Panc1 (cell line): ENCODE measurements around the gene KRTAP4-16. TPM values are rescaled to one million over a fixed set of nuclear protein-coding genes. Genes with fewer than 3 reads are reported as not detected.
"Not testable (repeated sequence)": the region's sequence is repeated elsewhere in the genome, so short reads cannot be mapped to it uniquely, and the experiment has no call there.

Experiments
- ATAC-seq: fragments of 200-7000 bp; cut with Tn5 transposase; 2 replicates; pipeline ENCODE4 v1.9.1; 2020; ENCODE audit warnings: mild to moderate bottlenecking, moderate library complexity
- BruUV-seq: library from RNA; stranded (reverse); fragments of 400-500 nt; replicated peaks from 2 replicates; lab custom pipeline; 2021; lab: Mats Ljungman, UMichigan
- CTCF ChIA-PET: fragments of 300-600 bp; sonication (Branson Sonifier 250); formaldehyde crosslinking; loops from one replicate; lab custom pipeline; 2022; ENCODE audit warnings: antibody characterized with exemption; lab: Charles Lee
- POLR2A ChIA-PET: fragments of 300-600 bp; sonication (Branson Sonifier 250); formaldehyde crosslinking; loops from one replicate; lab custom pipeline; 2022; ENCODE audit warnings: antibody characterized with exemption; lab: Charles Lee
- DNase-seq: peaks from one replicate; pipeline ENCODE4 v3.0.0-alpha.2; 2010; ENCODE audit warnings: low read depth, low spot score
- H3K27ac ChIP-seq: 2 replicates; pipeline ENCODE4 v1.5.1; 2011; ENCODE audit warnings: mild to moderate bottlenecking, low read length, inconsistent platforms
- H3K27me3 ChIP-seq: fragments of 200-500 bp; sonication (Bioruptor generic); 2 replicates; pipeline ENCODE4 v1.6.0; 2014; ENCODE audit warnings: low read length, inconsistent platforms; ENCODE audit not compliant: control insufficient read depth, insufficient read depth
- H3K36me3 ChIP-seq: fragments of 200-500 bp; sonication (Bioruptor generic); 2 replicates; pipeline ENCODE4 v1.5.1; 2014; ENCODE audit warnings: inconsistent platforms, mild to moderate bottlenecking, low read length, moderate library complexity; ENCODE audit not compliant: control insufficient read depth, insufficient read depth
- H3K4me1 ChIP-seq: 2 replicates; pipeline ENCODE4 v1.5.1; 2011; ENCODE audit warnings: inconsistent platforms, mild to moderate bottlenecking, low read length, moderate library complexity; ENCODE audit not compliant: control insufficient read depth, insufficient read depth
- H3K4me3 ChIP-seq, 2 experiments: 2 replicates each; pipeline ENCODE4 v1.5.1; 2011 to 2012; ENCODE audit warnings: low read depth in 2 of 2, low read length in 2 of 2, mild to moderate bottlenecking in 2 of 2, inconsistent platforms in 1 of 2, moderate library complexity in 1 of 2
- H3K9me3 ChIP-seq: fragments of 200-500 bp; sonication (Bioruptor generic); 2 replicates; pipeline ENCODE4 v1.5.1; 2014; ENCODE audit warnings: low read depth, mild to moderate bottlenecking, inconsistent platforms, low read length, moderate library complexity; ENCODE audit not compliant: control insufficient read depth, insufficient read depth
- POLR2AphosphoS5 ChIP-seq: IDR thresholded peaks from 2 replicates; pipeline ENCODE4 v1.6.1; 2012; ENCODE audit warnings: mild to moderate bottlenecking, low read depth, low read length, moderate library complexity
- SIN3A ChIP-seq: IDR thresholded peaks from 2 replicates; pipeline ENCODE4 v1.6.1; 2012; ENCODE audit warnings: low read depth, mild to moderate bottlenecking, low read length, moderate library complexity, borderline replicate concordance; ENCODE audit not compliant: insufficient read depth
- TCF7L2 ChIP-seq: IDR thresholded peaks from 2 replicates; pipeline ENCODE4 v1.6.1; 2011; ENCODE audit warnings: mild to moderate bottlenecking, low read depth, low read length, inconsistent platforms
- in situ Hi-C: cut with HindIII; loops from 2 replicates; pipeline ENCODE4 v1.10.0; 2016; ENCODE audit warnings: low sequenced_read_pairs, low pct_unique_long_range_greater_than_20kb
- intact Hi-C: fragments of 100-400 bp; cut with micrococcal nuclease; formaldehyde crosslinking; loops from one replicate; pipeline ENCODE4 v1.10.0; 2022; ENCODE audit not compliant: unreplicated experiment
- total RNA-seq: library from RNA; stranded (reverse); gene quantifications from one replicate; pipeline ENCODE4 v1.2.1, GENCODE V29; 2021; ENCODE audit not compliant: unreplicated experiment
- TF ChIP-seq, protein P1 (sequence below): fragments of 450-650 bp; IDR thresholded peaks from 2 replicates; pipeline ENCODE4 v1.5.1; 2017; ENCODE audit warnings: mild to moderate bottlenecking
- TF ChIP-seq, protein P2 (sequence below), 2 experiments: IDR thresholded peaks; 2 replicates each; pipeline ENCODE4 v1.6.1; 2011 to 2012; ENCODE audit warnings: low read depth in 2 of 2, control low read depth in 1 of 2, low read length in 1 of 2, mild to moderate bottlenecking in 1 of 2, moderate library complexity in 1 of 2; ENCODE audit not compliant: insufficient read depth in 1 of 2

The KRTAP4-16 gene
- total RNA-seq, 1 experiment from 2014 or later = not detected

- no TSS peak for BruUV-seq
- Histone ChIP-seq H3K9me3 (no peaks in the 10 kb centered on the region), H3K4me1 (no peaks in the 10 kb centered on the region), H3K36me3 (no peaks in the 10 kb centered on the region), H3K27ac (no peak overlapping the region), H3K4me3 (no peak overlapping the region), H3K27me3 (no peaks in the 10 kb centered on the region)
- CTCF ChIA-PET = interaction anchor here (0.6 kb wide), 1 partner anchor 97 kb away, joined by 4 read pairs; no protein-coding TSS in a partner anchor
- in situ Hi-C loops = no loop called here
- DNase-seq (no peak), ATAC-seq (no peak)
- TF ChIP-seq TCF7L2 (no peak), SIN3A (no peak), POLR2AphosphoS5 (no peak)
- TF ChIP-seq, protein P1, sequence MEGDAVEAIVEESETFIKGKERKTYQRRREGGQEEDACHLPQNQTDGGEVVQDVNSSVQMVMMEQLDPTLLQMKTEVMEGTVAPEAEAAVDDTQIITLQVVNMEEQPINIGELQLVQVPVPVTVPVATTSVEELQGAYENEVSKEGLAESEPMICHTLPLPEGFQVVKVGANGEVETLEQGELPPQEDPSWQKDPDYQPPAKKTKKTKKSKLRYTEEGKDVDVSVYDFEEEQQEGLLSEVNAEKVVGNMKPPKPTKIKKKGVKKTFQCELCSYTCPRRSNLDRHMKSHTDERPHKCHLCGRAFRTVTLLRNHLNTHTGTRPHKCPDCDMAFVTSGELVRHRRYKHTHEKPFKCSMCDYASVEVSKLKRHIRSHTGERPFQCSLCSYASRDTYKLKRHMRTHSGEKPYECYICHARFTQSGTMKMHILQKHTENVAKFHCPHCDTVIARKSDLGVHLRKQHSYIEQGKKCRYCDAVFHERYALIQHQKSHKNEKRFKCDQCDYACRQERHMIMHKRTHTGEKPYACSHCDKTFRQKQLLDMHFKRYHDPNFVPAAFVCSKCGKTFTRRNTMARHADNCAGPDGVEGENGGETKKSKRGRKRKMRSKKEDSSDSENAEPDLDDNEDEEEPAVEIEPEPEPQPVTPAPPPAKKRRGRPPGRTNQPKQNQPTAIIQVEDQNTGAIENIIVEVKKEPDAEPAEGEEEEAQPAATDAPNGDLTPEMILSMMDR = no peak
- TF ChIP-seq, protein P2, sequence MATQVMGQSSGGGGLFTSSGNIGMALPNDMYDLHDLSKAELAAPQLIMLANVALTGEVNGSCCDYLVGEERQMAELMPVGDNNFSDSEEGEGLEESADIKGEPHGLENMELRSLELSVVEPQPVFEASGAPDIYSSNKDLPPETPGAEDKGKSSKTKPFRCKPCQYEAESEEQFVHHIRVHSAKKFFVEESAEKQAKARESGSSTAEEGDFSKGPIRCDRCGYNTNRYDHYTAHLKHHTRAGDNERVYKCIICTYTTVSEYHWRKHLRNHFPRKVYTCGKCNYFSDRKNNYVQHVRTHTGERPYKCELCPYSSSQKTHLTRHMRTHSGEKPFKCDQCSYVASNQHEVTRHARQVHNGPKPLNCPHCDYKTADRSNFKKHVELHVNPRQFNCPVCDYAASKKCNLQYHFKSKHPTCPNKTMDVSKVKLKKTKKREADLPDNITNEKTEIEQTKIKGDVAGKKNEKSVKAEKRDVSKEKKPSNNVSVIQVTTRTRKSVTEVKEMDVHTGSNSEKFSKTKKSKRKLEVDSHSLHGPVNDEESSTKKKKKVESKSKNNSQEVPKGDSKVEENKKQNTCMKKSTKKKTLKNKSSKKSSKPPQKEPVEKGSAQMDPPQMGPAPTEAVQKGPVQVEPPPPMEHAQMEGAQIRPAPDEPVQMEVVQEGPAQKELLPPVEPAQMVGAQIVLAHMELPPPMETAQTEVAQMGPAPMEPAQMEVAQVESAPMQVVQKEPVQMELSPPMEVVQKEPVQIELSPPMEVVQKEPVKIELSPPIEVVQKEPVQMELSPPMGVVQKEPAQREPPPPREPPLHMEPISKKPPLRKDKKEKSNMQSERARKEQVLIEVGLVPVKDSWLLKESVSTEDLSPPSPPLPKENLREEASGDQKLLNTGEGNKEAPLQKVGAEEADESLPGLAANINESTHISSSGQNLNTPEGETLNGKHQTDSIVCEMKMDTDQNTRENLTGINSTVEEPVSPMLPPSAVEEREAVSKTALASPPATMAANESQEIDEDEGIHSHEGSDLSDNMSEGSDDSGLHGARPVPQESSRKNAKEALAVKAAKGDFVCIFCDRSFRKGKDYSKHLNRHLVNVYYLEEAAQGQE (IDR thresholded peaks at IDR 0.05; ENCODE audit: insufficient read depth in 1 of 2, low read depth in 2 of 2, low read length in 1 of 2) = no peak
- intact Hi-C loops = no loop called here
- POLR2A ChIA-PET = no interaction called here
Observed at GRCh38 chr17:41058741-41059140, 43.3 kb downstream of the KRTAP4-16 start.

GRCh38 chr17:41057547-41057946 lies 44.5 kb downstream of the KRTAP4-16 start:
- Histone ChIP-seq H3K4me1 (no peaks in the 10 kb centered on the region), H3K36me3 (no peaks in the 10 kb centered on the region), H3K9me3 (no peaks in the 10 kb centered on the region), H3K27me3 (no peaks in the 10 kb centered on the region), H3K4me3 (no peak overlapping the region), H3K27ac (no peak overlapping the region)
- ChIA-PET CTCF (no interaction called here), POLR2A (no interaction called here)
- in situ Hi-C loops (no loop called here), intact Hi-C loops (no loop called here)
- TF ChIP-seq, protein P2 (IDR thresholded peaks at IDR 0.05; ENCODE audit: insufficient read depth in 1 of 2, low read depth in 2 of 2, low read length in 1 of 2) = no peak
- TF ChIP-seq SIN3A (no peak), TCF7L2 (no peak), POLR2AphosphoS5 (no peak)
- TF ChIP-seq, protein P1 = no peak
- no peak for ATAC-seq
- DNase-seq = no peak
- no TSS peak for BruUV-seq

- H3K27me3 ChIP-seq, in situ Hi-C loops, intact Hi-C loops, BruUV-seq, H3K36me3 ChIP-seq, H3K27ac ChIP-seq, CTCF ChIA-PET, H3K9me3 ChIP-seq, POLR2A ChIA-PET, H3K4me3 ChIP-seq, ATAC-seq, H3K4me1 ChIP-seq, DNase-seq: not testable (repeated sequence)
Observed at GRCh38 chr17:41055130-41055529, 46.9 kb downstream of the KRTAP4-16 start, which contains the start of gene KRTAP2-2. TSS of gene KRTAP2-2 (minus strand) at chr17:41055230. CDS start at chr17:41055211, 19 bp downstream.

GRCh38 chr17:41054556-41054955 lies 47.5 kb downstream of the KRTAP4-16 start:
- DNase-seq, H3K4me3 ChIP-seq, H3K4me1 ChIP-seq, H3K9me3 ChIP-seq, ATAC-seq, BruUV-seq, H3K36me3 ChIP-seq, H3K27ac ChIP-seq, in situ Hi-C loops, intact Hi-C loops, POLR2A ChIA-PET, CTCF ChIA-PET, H3K27me3 ChIP-seq: not testable (repeated sequence)
